DMS79 treated with DMSO at 0.1 percent for 48 hours (cell line): Measurements from ENCODE around the gene TOMM20.
"Not testable (repeated sequence)": the region's sequence is repeated elsewhere in the genome, so short reads cannot be mapped to it uniquely, and the experiment has no call there.

Experiments used
- DNase-seq: peaks from one replicate; lab custom pipeline; 2025; lab: John Stamatoyannopoulos, UW

The TOMM20 gene

DNA sequence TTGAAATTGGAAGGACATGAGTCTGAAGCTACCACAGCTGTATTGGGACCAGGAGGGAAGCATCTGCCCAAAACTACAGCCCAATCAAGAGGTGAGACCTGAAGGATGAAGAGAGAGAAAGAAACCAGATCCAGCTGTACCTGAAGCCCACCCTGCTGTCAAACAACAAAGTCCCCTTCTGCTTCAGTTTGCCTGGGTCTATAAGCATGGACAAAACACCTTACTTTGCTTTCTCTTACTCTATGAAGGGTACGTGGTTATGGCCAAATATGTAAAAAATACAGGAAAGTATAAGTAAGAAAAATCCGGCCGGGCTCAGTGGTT lies 26.4 kb downstream of the TOMM20 start:
- DNase-seq = no peak

DNA sequence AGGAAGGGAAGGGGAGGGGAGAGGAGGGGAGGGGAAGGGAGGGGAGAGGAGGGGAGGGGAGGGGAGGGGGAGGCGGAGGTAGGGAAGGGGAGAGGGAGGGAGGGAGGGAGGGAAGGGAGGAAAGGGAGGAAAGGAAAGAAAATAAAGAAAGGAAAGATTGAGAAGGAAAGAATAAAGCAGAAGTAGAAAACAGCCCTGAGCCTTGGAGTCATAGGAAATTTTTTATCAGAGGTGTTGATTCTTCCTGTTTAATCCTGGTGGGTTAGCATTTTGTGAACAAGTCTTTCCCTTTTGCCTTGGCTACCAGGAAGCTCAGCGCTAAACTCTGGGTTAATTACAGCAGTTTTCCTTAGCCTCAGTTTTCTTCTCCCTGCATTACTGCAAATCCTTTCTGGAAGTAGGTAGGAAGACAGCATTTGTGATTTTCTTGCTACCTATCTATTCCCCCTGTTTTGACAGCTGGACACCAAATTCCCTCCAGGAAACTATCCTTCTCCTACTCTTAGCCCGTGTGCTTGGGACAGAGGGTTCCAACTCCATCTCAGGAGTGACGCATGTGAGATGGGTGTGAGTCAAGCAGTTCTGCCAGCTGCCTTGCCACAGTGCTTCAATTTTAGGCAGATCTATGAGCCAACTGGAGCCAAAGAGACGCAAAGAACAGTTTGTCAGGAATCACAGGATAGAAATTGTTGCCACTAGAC lies 26.9 kb downstream of the TOMM20 start:
- DNase-seq = no peak

DNA sequence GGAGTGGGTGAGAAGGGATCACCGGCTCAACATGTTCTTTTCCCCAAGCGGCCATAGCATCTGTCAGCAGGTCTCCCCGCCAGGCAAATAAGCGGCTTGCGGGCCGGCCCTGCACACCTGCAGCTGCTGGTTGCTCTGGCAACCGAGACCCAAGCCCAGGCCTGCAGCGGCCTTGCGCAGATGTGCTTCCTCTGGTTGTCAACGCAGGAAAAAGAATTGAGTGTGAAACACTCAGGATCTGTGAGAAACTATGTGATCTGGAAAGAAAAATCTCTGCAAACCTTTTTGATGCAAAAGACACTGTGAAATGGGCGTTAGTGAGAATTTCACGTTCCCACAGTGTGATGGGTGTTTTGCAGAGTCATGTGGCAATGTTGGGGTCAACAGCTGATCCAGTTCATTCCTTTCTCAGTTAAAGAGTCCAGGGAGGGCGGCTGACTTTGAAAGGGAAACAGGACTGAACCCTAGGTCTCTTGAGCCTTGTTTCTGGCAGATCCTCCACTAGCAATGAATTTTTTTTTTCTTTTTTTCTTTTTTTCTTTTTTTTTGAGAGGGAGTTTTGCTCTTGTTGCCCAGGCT lies 28.4 kb downstream of the TOMM20 start:
- DNase-seq = no peak

DNA sequence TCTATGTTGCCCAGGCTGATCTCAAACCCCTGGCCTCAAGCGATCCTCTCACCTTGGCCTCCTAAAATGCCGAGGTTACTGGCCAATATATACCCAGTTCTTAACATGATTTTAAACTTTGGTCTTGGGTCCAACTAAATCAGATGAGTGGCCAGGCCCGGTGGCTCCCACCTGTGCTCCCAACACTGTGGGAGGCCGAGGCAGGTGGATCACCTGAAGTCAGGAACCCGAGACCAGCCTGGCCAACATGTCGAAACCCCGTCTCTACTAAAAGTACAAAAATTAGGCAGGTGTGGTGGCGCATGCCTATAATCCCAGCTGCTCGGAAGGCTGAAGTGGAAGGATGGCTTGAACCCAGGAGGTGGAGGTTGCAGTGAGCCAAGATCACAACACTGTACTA lies 29.6 kb downstream of the TOMM20 start:
- no peak for DNase-seq

DNA sequence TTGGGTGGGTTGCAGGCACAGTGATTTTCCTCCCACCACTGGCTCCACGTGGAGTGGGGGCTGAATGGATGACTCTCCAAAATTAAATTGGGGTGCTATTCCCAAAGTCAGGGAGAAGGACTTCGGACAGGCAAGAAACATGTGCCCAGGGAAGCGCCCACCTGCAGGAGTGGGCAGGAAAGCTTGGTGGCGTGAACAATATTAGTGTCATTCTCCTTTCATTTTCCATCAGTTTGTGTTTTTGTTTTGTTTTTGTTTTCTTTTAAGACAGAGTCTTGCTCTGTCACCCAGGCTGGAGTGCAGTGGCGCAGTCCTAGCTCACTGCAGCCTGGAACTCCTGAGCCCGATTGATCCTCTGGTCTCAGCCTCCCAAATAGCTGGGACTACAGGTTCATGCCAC lies 30.1 kb downstream of the TOMM20 start:
- DNase-seq = no peak

DNA sequence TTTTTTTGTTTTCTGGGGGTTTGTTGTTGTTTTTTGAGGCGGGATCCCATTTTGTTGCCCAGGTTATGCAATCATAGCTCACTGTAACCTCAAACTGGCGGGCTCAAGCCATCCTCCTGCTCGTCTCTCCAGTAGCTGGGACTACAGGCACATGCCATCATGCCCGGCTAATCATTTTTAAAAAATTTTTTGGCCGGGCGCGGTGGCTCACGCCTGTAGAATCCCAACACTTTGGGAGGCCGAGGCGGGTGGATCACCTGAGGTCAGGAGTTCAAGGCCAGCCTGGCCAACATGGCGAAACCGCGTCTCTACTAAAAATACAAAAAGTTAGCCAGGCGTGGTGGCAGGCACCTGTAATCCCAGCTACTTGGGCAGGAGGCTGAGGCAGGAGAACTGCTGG lies 31.1 kb downstream of the TOMM20 start:
- DNase-seq = not testable (repeated sequence)

DNA sequence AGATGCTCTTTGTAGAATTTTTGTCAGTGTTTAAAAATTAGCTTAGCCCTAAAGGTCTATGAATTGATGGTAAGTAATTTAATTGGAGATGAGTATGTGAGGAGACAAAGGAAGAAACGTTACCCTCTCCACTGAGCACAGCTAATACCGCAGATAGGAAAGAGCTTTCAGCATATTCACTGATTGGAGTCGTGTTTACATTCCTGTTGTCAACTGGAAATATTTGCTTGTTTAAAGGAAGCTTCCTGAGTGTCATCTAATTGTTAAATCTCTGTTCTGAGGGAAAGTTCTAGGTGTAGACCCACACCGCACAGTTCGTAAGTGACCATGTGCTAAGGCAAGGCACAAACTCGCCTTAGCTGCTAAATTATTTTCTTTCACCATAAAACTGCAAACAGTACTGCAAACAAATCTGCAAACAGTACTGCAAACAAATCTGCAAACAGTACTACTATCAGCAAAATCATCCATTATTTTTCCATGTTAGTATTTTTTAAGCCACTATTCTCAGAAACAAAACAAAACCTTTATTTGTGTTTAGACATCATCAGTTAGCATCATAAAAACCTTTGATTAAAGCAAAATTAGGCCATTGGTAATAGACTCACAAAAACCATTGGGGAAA lies 32.6 kb downstream of the TOMM20 start:
- DNase-seq = no peak

DNA sequence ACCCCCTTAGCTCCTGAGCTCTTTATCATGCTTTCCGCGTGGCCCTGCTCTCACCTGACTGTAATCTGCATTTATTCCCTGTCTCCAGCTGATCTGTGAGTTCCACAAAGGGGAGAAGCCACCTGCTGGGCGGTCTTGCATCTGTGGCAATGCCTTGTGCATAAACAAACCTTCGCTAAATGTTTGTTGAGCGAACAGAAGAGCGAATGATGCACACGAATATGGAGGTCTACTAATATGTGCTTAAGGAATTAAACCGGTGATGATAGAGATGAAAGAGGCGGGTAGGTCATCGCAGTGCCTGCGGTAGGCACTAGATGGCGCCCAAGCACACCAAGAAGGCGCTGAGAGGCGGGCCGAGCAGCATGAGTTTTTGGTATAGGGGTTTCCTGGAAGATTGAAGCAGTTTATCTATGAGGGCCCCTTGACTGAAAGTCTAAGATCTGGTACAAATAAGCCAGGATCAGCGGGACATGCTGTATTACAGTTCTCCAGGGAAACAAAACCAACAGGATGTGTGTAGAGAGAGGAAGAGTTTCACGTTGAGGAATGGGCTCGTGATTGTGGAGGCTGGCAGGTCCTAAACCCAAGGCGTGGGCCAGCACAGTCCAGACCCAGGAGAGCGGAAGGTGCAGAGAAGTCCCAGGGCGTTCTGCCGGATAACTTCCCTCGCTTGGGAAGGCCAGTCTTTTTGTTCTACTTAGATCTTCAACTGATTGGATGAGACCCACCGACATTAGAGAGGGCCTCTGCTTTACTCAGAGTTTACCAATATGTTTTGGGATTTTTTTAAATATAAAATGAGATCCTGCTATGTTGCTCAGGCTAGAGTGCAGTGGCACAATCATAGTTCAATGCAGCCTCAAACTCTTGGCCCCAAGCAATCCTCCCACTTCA lies 34.7 kb downstream of the TOMM20 start:
- DNase-seq = peak; percentile 17

DNA sequence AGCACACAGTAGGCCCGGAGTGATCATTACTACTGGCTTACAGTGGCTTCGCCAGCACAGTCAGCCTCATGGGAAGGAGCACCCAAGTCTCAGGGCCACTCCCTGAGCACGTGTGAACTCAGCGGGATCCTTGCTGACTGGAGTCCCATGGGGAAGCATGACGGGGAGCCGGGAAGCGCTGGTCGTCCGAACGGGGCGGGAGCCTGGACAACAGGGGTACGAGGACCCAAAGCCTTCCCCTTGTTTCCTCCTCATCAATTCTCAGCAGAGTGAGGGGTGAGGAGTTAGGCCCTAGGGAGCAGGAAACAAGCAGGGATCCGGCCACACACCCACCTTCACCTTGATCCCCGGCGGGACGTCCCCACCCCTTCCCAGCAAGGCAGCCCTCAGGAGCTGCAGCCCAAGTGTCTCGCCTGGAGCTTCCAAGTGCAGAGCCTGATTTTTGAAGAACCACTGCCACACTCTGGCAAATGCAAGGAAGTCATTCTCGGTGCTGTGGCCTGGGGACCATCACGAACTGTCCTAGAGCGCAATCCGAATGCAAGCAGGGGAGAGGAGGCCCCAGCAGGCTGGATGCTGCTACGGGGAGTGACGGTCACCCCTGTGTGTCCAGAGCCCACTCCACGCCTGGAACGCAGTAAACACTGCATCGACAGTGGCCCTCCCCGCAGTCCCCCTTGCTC lies 35.5 kb downstream of the TOMM20 start:
- DNase-seq = peak; percentile 52

DNA sequence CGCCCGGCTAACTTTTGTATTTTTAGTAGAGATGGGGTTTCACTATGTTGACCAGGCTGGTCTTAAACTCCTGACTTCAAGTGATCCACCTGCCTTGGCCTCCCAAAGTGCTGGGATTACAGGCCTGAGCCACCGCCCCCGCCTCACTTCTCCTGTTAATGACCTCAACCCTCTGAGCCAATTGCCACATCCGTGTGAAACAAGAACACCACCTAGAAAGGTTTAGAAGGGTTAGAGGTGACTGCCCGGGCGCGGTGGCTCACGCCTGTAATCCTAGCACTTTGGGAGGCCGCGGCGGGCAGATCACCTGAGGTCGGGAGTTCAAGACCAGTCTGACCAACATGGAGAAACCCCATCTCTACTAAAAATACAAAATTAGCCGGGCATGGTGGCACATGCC lies 36.2 kb downstream of the TOMM20 start:
- DNase-seq = not testable (repeated sequence)

DNA sequence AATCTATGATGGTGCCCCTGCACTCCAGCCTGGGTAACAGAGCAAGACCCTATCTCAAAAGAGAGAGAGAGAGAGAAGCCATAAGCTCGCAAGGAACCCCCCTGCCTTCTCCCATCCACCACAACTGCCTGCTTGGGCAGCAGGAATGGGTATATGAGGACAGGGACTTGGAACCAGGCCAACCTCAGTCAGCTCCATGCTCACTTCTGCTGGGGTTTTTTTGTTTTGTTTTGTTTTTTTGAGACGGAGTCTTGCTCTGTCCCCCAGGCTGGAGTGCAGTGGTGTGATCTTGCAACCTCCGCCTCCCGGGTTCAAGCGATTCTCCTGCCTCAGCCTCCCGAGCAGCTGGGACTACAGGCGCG lies 36.6 kb downstream of the TOMM20 start:
- not testable (repeated sequence) for DNase-seq

DNA sequence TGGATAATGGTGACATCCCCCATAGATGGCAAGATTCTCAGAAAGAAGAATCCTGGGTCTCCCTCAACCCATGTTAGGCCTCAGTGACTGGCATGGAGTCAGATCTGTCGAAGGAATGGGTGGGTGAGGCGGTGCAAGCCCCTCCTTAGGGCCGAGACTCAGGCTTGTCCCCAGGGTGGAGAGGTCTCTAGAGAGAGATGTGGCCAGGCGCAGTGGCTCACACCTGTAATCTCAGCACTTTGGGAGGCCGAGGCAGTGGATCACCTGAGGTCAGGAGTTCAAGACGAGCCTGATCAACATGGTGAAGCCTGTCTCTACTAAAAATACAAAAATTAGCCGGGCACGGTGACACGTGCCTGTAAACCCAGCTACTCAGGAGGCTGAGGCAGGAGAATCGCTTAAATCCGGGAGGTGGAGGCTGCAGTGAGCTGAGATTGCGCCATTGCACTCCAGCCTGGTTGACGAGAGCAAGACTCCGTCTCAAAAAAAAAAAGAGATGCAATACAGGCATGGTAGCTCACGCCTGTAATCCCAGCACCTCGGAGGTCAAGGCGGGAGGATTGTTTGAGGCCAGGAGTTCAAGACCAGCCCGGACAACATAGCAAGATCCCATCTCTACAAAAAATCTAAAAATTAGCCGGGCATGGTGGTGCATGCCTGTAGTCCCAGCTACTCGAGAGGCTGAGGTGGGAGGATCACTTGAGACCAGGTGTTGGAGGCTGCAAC lies 37.2 kb downstream of the TOMM20 start:
- not testable (repeated sequence) for DNase-seq

DNA sequence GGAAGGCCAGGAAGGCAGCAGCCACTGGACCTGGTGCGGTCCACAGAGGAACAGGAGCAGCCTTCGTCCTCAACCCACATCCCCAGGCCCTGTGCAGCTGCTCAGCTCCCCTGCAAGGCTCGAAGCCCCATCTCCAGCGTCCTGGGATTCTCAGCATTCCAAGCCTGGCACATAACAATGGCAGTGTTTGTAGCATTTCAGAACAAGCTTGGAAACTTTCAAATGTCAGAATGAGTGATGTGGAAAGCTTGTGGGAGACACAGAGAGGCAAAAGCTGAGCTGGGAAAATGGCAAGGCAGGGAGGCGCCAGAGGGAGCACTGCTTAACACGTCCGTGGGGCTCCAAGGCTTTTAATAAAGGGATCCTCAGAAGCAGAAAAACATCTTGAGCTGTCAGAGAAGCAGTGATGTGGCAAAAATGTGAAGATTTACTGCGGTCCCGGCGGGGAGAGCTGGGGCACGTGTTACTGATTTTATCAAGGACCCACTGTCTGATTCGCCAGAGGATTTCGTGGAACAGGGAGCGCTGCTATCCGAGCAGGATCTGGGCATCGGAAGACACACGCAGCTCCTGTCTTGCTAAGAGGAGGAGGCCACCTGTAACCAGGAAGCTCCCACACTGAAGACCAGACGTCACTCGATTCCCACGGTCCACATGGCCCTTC lies 38.1 kb downstream of the TOMM20 start:
- no peak for DNase-seq

DNA sequence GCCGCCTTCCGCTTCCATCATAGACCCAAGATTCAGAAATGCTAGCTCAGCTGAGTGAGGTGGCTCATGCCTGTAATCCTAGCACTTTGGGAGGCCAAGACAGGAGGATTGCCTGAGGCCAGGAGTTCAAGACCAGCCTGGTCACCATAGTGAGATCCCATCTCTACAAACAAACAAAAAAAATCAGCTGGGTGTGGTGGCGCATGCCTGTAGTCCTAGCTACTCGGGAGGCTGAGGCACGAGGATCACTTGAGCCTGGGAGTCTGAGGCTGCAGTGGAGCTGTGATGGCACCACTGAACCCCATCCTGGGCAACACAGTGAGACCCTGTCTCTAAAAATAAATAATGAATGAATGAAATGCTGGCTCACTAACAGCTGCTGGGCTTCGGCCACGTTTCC lies 39.7 kb downstream of the TOMM20 start:
- no peak for DNase-seq

DNA sequence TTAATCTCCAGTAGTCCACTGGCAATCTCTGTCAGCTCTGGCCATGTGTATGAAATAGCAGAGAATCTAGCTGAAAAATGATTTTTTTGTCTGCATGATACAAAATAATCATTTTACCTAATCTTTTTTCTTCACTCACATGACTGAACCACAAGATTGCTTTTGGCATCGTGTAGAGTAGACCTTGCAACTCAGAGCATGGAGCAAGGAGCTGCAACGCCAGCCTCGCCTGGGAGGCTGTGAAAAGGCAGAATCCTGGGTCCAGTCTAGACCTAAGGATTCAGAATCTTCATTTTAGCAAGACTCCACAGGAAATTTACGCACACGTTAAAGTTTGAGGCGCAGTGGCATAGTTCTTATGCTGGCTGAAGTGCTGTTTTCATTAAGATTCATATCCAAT lies 40.2 kb downstream of the TOMM20 start:
- DNase-seq = no peak

DNA sequence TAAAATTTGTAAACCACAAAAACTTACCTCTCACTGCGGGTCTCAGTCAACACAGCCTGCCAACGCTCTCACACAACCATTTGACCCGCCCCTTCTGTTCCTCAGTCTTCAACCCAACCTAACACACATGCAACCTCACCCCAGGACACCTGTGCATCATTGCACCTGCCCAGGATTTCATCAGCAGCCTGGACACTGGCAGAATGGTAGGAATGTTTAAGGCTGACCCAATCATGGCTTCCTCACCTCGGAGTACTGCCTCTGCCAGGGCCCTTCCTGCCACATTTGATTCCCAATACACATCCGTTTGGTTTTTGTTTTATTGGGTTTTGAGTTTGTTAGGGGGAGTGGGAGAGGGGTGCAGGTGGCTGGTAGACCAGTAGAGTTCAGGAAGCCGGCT lies 40.7 kb downstream of the TOMM20 start:
- DNase-seq = no peak

DNA sequence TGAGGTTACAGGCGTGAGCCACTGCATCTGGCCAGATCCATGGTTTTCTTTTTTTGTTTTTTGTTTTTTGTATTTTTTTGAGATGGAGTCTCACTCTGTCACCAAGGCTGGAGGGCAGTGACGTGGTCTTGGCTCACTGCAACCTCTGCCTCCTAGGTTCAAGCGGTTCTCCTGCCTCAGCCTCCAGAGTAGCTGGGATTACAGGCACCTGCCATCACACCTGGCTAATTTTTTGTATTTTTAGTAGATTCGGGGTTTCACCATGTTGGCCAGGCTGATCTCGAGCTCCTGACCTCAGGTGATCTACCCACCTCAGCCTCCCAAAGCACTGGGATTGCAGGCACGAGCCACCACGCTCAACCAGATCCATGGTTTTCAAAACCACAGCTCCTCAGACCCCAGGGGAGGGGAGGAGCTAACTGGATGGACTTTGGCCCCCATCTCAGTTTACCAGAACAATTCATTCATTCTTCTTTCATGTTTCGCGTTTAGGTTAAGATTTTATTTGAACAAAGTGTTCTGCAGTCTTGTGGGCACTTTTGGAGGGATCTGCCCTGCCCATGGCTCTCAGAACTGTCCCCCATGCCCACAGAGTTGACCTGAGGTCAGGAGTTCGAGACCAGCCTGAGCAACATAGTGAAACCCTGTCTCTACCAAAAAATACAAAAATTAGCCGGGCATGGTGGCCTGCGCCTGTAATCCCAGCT lies 43.1 kb downstream of the TOMM20 start:
- not testable (repeated sequence) for DNase-seq

DNA sequence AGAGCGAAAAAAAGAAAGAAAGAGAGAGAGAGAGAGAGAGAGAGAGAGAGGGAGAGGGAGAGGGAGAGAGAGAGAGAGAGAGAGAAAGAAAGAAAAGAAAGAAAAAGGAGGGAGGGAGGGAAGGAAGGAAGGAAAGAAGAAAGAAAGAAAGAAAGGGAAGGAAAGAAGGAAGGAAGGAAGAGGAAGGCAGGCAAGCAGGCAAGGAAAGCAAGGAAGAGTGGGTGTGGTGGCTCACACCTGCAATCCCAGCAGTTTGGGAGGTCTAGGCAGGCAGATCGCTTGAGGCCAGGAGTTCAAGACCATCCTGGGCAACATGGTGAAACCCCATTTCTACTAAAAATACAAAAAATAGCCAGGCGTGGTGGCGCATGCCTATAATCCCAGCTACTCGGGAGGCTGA lies 47.8 kb downstream of the TOMM20 start:
- DNase-seq = not testable (repeated sequence)

DNA sequence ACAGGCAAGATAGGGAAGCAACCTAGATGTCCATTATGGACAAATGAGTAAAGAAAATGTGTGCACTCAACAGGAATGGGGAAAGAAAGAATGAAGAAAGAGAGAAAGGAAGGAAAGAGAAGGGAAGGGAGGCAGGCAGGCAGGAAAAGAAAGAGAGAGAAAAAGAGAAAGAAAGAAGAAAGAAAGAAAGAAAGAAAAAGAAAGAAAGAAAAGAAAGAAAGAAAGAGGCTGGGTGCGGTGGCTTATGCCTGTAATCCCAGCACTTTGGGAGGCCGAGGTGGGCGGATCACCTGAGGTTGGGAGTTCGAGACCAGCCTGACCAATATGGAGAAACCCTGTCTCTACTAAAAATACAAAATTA lies 48.4 kb downstream of the TOMM20 start:
- not testable (repeated sequence) for DNase-seq
